ENCODE data around the gene GNAI3.
"Not testable (repeated sequence)": the region's sequence is repeated elsewhere in the genome, so short reads cannot be mapped to it uniquely, and the experiment has no call there.

GNAI3 gene

GRCh38 chr1:109655615-109656519, 107.5 kb downstream of the GNAI3 start, which contains the start of gene GSTM4:
GSTM4 (plus strand) TSS chr1:109656099; CDS start chr1:109656390, 291 bp downstream.
- H3K9me3 ChIP-seq (ENCODE audit: low read length) = no peaks in the 10 kb centered on the region
- peak within 1 kb of the TSS; percentile 78 for H3K4me3 ChIP-seq (ENCODE audit: low read length)
- H3K27me3 ChIP-seq (ENCODE audit: insufficient read depth, low read length) = no peaks in the 10 kb centered on the region
- H3K36me3 ChIP-seq (ENCODE audit: insufficient read depth, low read length) = no peaks in the 10 kb centered on the region
- H3K4me1 ChIP-seq (ENCODE audit: insufficient read depth, low read length) = peaks cover 13% of the 10 kb centered on the region
- peak within 1 kb of the TSS; percentile 85 for H2AFZ ChIP-seq (ENCODE audit: low read depth, low read length)

DNA sequence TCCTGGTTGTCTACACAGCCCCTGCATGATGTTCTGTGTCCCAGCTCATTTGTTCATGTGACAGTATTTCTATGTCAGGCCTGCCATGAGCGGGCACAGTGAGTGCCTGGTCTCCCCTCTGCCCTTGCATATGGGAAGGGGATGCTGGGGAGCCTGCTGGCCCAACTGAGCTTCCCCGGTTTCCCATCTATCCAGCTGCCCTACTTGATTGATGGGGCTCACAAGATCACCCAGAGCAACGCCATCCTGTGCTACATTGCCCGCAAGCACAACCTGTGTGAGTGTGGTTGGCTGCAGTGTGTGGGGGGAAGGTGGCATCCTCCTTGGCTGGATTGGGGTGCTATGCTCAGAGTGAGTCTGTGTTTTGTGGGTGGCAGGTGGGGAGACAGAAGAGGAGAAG, 109.0 kb downstream of the GNAI3 start:
- H3K9me3 ChIP-seq (ENCODE audit: low read length) = no peaks in the 10 kb centered on the region
- H2AFZ ChIP-seq (ENCODE audit: low read depth, low read length) = no peak overlapping the region
- no peaks in the 10 kb centered on the region for H3K27me3 ChIP-seq (ENCODE audit: insufficient read depth, low read length)
- H3K4me1 ChIP-seq (ENCODE audit: insufficient read depth, low read length) = peaks cover 13% of the 10 kb centered on the region
- H3K36me3 ChIP-seq (ENCODE audit: insufficient read depth, low read length) = peaks cover 7% of the 10 kb centered on the region
- H3K4me3 ChIP-seq (ENCODE audit: low read length) = no peak overlapping the region

DNA sequence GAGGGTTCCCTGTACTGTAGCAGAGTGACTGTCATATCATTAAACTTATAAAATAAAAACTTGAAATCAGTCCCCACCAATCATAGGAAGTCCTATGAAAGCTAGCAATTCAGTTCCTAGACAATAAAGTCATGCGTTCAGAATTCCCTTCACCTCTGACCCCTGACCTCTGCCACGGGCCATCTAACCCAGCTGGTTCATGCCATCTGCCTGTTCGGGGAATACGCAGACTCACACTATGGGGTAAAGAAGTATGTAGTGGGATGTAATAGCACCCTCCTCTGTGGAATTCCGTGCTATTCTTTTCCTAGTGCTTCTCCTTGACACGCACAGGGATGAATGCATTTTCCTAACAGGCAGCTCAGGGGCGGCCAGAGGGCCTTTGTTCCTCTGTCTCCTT, 109.6 kb downstream of the GNAI3 start:
- H3K27me3 ChIP-seq (ENCODE audit: insufficient read depth, low read length) = no peaks in the 10 kb centered on the region
- H3K9me3 ChIP-seq (ENCODE audit: low read length) = no peaks in the 10 kb centered on the region
- no peak overlapping the region for H3K4me3 ChIP-seq (ENCODE audit: low read length)
- peaks cover 7% of the 10 kb centered on the region for H3K36me3 ChIP-seq (ENCODE audit: insufficient read depth, low read length)
- H2AFZ ChIP-seq (ENCODE audit: low read depth, low read length) = no peak overlapping the region
- H3K4me1 ChIP-seq (ENCODE audit: insufficient read depth, low read length) = peaks cover 13% of the 10 kb centered on the region

- Histone ChIP-seq H3K36me3 (ENCODE audit: insufficient read depth, low read length) (peaks cover 7% of the 10 kb centered on the region), H3K4me1 (ENCODE audit: insufficient read depth, low read length) (peaks cover 13% of the 10 kb centered on the region), H3K9me3 (ENCODE audit: low read length) (no peaks in the 10 kb centered on the region)
Measured at GRCh38 chr1:109658533-109659042, 110.2 kb downstream of the GNAI3 start.

GRCh38 chr1:109659145-109659544, 110.7 kb downstream of the GNAI3 start:
- no peaks in the 10 kb centered on the region for H3K27me3 ChIP-seq (ENCODE audit: insufficient read depth, low read length)
- peaks cover 13% of the 10 kb centered on the region for H3K4me1 ChIP-seq (ENCODE audit: insufficient read depth, low read length)
- H3K4me3 ChIP-seq (ENCODE audit: low read length) = no peak overlapping the region
- peaks cover 7% of the 10 kb centered on the region for H3K36me3 ChIP-seq (ENCODE audit: insufficient read depth, low read length)
- H3K9me3 ChIP-seq (ENCODE audit: low read length) = no peaks in the 10 kb centered on the region
- no peak overlapping the region for H2AFZ ChIP-seq (ENCODE audit: low read depth, low read length)

More at GRCh38 chr1:109658533-109659042, 110.2 kb downstream of the GNAI3 start:
- Histone ChIP-seq H3K4me3 (ENCODE audit: low read length) (no peak overlapping the region), H3K27me3 (ENCODE audit: insufficient read depth, low read length) (no peaks in the 10 kb centered on the region), H2AFZ (ENCODE audit: low read depth, low read length) (no peak overlapping the region)

- H3K9me3 ChIP-seq (ENCODE audit: low read length) = no peaks in the 10 kb centered on the region
- H3K4me1 ChIP-seq (ENCODE audit: insufficient read depth, low read length) = peaks cover 13% of the 10 kb centered on the region
- no peaks in the 10 kb centered on the region for H3K27me3 ChIP-seq (ENCODE audit: insufficient read depth, low read length)
- H3K36me3 ChIP-seq (ENCODE audit: insufficient read depth, low read length) = peaks cover 7% of the 10 kb centered on the region
- no peak overlapping the region for H3K4me3 ChIP-seq (ENCODE audit: low read length)
- no peak overlapping the region for H2AFZ ChIP-seq (ENCODE audit: low read depth, low read length)
Measured at GRCh38 chr1:109659997-109660690, 111.7 kb downstream of the GNAI3 start.

GRCh38 chr1:109660691-109661026, 112.2 kb downstream of the GNAI3 start:
- not testable (repeated sequence) for H3K4me3 ChIP-seq (ENCODE audit: low read length); H3K9me3 ChIP-seq (ENCODE audit: low read length); H3K27me3 ChIP-seq (ENCODE audit: insufficient read depth, low read length); H2AFZ ChIP-seq (ENCODE audit: low read depth, low read length); H3K4me1 ChIP-seq (ENCODE audit: insufficient read depth, low read length); H3K36me3 ChIP-seq (ENCODE audit: insufficient read depth, low read length)

DNA sequence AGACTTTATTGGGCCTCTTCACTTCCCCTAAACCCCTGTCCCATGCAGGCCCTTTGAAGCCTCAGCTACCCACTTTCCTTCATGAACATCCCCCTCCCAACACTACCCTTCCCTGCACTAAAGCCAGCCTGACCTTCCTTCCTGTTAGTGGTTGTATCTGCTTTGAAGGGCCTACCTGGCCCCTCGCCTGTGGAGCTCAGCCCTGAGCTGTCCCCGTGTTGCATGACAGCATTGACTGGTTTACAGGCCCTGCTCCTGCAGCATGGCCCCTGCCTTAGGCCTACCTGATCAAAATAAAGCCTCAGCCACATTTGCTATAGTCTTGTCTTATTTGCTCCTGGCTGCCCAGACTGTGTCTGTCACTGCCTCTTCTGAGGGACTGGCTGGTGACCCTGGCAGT, 113.0 kb downstream of the GNAI3 start:
- Histone ChIP-seq H3K4me3 (ENCODE audit: low read length) (no peak overlapping the region), H2AFZ (ENCODE audit: low read depth, low read length) (no peak overlapping the region), H3K4me1 (ENCODE audit: insufficient read depth, low read length) (peaks cover 8% of the 10 kb centered on the region), H3K27me3 (ENCODE audit: insufficient read depth, low read length) (no peaks in the 10 kb centered on the region), H3K36me3 (ENCODE audit: insufficient read depth, low read length) (peaks cover 7% of the 10 kb centered on the region), H3K9me3 (ENCODE audit: low read length) (no peaks in the 10 kb centered on the region)

- peaks cover 7% of the 10 kb centered on the region for H3K36me3 ChIP-seq (ENCODE audit: insufficient read depth, low read length)
- no peak overlapping the region for H2AFZ ChIP-seq (ENCODE audit: low read depth, low read length)
- peaks cover 11% of the 10 kb centered on the region for H3K4me1 ChIP-seq (ENCODE audit: insufficient read depth, low read length)
- H3K27me3 ChIP-seq (ENCODE audit: insufficient read depth, low read length) = no peaks in the 10 kb centered on the region
- H3K9me3 ChIP-seq (ENCODE audit: low read length) = no peaks in the 10 kb centered on the region
- H3K4me3 ChIP-seq (ENCODE audit: low read length) = no peak overlapping the region
Measured at GRCh38 chr1:109664671-109665070, 116.3 kb downstream of the GNAI3 start.

- Histone ChIP-seq H3K4me3 (ENCODE audit: low read length) (peak within 1 kb of the TSS; percentile 52), H3K36me3 (ENCODE audit: insufficient read depth, low read length) (peaks cover 3% of the 10 kb centered on the region), H3K27me3 (ENCODE audit: insufficient read depth, low read length) (no peaks in the 10 kb centered on the region), H3K9me3 (ENCODE audit: low read length) (no peaks in the 10 kb centered on the region), H2AFZ (ENCODE audit: low read depth, low read length) (peak within 1 kb of the TSS; percentile 65), H3K4me1 (ENCODE audit: insufficient read depth, low read length) (peaks cover 11% of the 10 kb centered on the region)
Measured at GRCh38 chr1:109667452-109668122, 119.2 kb downstream of the GNAI3 start, which contains the start of gene GSTM2. GSTM2 (plus strand) TSS chr1:109668057; CDS start chr1:109668116, 59 bp downstream.
